Lower leg skin (tissue), 3 donors: ENCODE measurements around the gene IZUMO1.

Source experiments
- CTCF ChIP-seq, 3 donors: fragments of 450-650 bp; IDR thresholded peaks; one replicate each; pipeline ENCODE4 v1.5.1; 2016; ENCODE audit warnings: antibody characterized with exemption in 3 of 3, mild to moderate bottlenecking in 3 of 3, moderate library complexity in 2 of 3
- POLR2A ChIP-seq, 2 donors: fragments of 450-650 bp; IDR thresholded peaks; one replicate each; pipeline ENCODE4 v1.6.1; 2016 to 2017; ENCODE audit warnings: antibody characterized with exemption in 2 of 2, mild to moderate bottlenecking in 1 of 2, moderate library complexity in 1 of 2

DNA sequence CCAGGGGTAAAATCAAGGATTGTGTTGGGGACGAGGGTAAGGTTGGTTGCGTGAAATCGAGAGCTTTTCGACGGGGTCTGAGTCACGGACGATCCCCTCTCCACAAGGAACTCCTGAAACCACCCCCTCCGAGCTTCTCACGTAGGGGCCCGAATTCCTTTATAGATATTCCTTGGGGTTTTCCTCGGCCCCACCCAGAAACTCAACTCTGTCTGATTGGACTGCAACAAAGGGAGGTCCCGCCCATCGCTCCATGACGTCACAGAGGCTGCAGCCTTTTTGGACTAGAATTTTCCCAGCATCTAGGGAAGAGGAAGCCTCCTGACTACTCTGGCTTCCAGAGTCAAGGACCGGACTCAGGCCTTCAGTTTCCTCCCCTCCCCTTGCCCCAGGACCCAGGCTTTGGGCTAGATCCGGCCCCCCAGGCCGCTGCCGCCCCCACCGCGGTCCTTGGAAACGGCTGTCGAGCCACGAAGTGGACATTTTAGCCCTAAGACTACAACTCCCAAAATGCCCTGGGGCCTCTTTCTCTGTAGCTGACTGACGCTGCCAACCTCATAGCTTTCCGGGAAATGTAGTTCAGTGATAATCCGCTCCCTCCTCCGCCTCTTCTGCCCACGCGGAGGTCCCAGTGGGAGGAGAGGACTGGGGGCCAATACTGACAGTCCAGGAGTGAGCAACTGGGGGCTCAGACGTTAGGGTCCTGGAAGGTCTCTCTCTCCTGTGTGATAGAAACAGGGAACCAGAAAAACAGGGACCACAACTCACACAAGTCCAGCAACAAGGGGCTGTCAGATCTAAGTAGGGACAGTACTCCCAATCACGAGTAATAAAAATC is at the start of gene IZUMO1:
- TF ChIP-seq CTCF (IDR thresholded peaks at IDR 0.05) (no peak), POLR2A (IDR thresholded peaks at IDR 0.05) (no peak)
